ENCODE data around the gene IMMT. TPM values are rescaled to one million over a fixed set of nuclear protein-coding genes. Genes with fewer than 3 reads are reported as not detected.

IMMT gene
- total RNA-seq, 1 experiment from 2014 or later = 172 TPM

DNA sequence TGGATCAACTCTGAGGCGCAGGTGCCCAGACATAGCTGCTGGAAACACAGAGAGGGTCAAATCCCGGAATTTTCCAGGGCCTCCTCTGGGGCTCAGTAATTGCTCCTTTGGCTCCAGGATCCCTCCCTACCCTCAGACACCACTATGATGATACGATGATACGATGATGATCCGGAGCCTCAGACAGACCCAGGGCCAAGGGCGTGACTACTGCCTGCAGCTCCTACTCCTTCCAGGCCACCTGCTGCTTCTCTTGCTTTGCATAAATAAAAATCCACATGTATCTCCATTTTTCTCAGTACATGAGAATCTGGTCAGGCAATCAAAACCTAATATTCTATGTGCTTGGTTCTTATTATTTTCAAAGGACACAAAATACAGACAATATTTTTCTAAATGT, 37.6 kb upstream of the IMMT start:
- POLR2A ChIA-PET (ENCODE audit: low non-redundant PET) = no interaction called here
- Histone ChIP-seq H3K9me3 (ENCODE audit: low read depth, low read length, poor library complexity, severe bottlenecking) (no peaks in the 10 kb centered on the region), H3K4me3 (ENCODE audit: low read depth, low read length, poor library complexity, severe bottlenecking) (no peak overlapping the region), H3K27ac (ENCODE audit: low read depth, low read length, poor library complexity, severe bottlenecking) (no peak overlapping the region), H3K27me3 (replicated peaks; ENCODE audit: insufficient read depth, low read depth, low read length, poor library complexity) (no peaks in the 10 kb centered on the region), H3K4me1 (ENCODE audit: insufficient read depth, low read length, poor library complexity, severe bottlenecking) (peaks cover 12% of the 10 kb centered on the region), H3K36me3 (ENCODE audit: insufficient read depth, low read length, poor library complexity, severe bottlenecking) (no peaks in the 10 kb centered on the region)
- CTCF ChIA-PET = no interaction called here
- TF ChIP-seq EZH2 (IDR thresholded peaks at IDR 0.05; ENCODE audit: borderline replicate concordance, low read depth, low read length, poor library complexity, severe bottlenecking) (no peak), CTCF (conservative IDR thresholded peaks at IDR 0.05; ENCODE audit: low read depth, low read length) (no peak)
- DNase-seq (ENCODE audit: low spot score) = no peak
- no TSS peak for BruUV-seq (replicated peaks)
- intact Hi-C loops (cut with micrococcal nuclease; ENCODE audit: unreplicated experiment) = no loop called here

- intact Hi-C loops (cut with micrococcal nuclease; ENCODE audit: unreplicated experiment) = no loop called here
- no peak for DNase-seq (ENCODE audit: low spot score)
- TF ChIP-seq CTCF (conservative IDR thresholded peaks at IDR 0.05; ENCODE audit: low read depth, low read length) = no peak
- TF ChIP-seq EZH2 (IDR thresholded peaks at IDR 0.05; ENCODE audit: borderline replicate concordance, low read depth, low read length, poor library complexity, severe bottlenecking) = no peak
- Histone ChIP-seq H3K9me3 (ENCODE audit: low read depth, low read length, poor library complexity, severe bottlenecking) (no peaks in the 10 kb centered on the region), H3K27ac (ENCODE audit: low read depth, low read length, poor library complexity, severe bottlenecking) (no peak overlapping the region), H3K27me3 (replicated peaks; ENCODE audit: insufficient read depth, low read depth, low read length, poor library complexity) (no peaks in the 10 kb centered on the region), H3K4me1 (ENCODE audit: insufficient read depth, low read length, poor library complexity, severe bottlenecking) (peaks cover 12% of the 10 kb centered on the region), H3K4me3 (ENCODE audit: low read depth, low read length, poor library complexity, severe bottlenecking) (no peak overlapping the region), H3K36me3 (ENCODE audit: insufficient read depth, low read length, poor library complexity, severe bottlenecking) (no peaks in the 10 kb centered on the region)
- BruUV-seq (replicated peaks) = no TSS peak
- ChIA-PET POLR2A (ENCODE audit: low non-redundant PET) (no interaction called here), CTCF (no interaction called here)
Measured at GRCh38 chr2:86232373-86232784, 37.1 kb upstream of the IMMT start.

- Histone ChIP-seq H3K27ac (ENCODE audit: low read depth, low read length, poor library complexity, severe bottlenecking) (no peak overlapping the region), H3K4me1 (ENCODE audit: insufficient read depth, low read length, poor library complexity, severe bottlenecking) (peaks cover 12% of the 10 kb centered on the region), H3K36me3 (ENCODE audit: insufficient read depth, low read length, poor library complexity, severe bottlenecking) (no peaks in the 10 kb centered on the region), H3K4me3 (ENCODE audit: low read depth, low read length, poor library complexity, severe bottlenecking) (no peak overlapping the region), H3K9me3 (ENCODE audit: low read depth, low read length, poor library complexity, severe bottlenecking) (no peaks in the 10 kb centered on the region), H3K27me3 (replicated peaks; ENCODE audit: insufficient read depth, low read depth, low read length, poor library complexity) (no peaks in the 10 kb centered on the region)
- ChIA-PET POLR2A (ENCODE audit: low non-redundant PET) (no interaction called here), CTCF (no interaction called here)
- no peak for TF ChIP-seq EZH2 (IDR thresholded peaks at IDR 0.05; ENCODE audit: borderline replicate concordance, low read depth, low read length, poor library complexity, severe bottlenecking)
- no peak for TF ChIP-seq CTCF (conservative IDR thresholded peaks at IDR 0.05; ENCODE audit: low read depth, low read length)
- BruUV-seq (replicated peaks) = no TSS peak
- intact Hi-C loops (cut with micrococcal nuclease; ENCODE audit: unreplicated experiment) = no loop called here
- no peak for DNase-seq (ENCODE audit: low spot score)
Measured at GRCh38 chr2:86231680-86232372, 36.6 kb upstream of the IMMT start.

Data from A673 (cell line).